Mesothelial cell of epicardium (in vitro differentiated cells): ENCODE data around the gene HOGA1. TPM values are rescaled to one million over a fixed set of nuclear protein-coding genes. Genes with fewer than 3 reads are reported as not detected.
"Not testable (repeated sequence)": the region's sequence is repeated elsewhere in the genome, so short reads cannot be mapped to it uniquely, and the experiment has no call there.

Source experiments
- DNase-seq, 2 experiments: peaks; one replicate each; pipeline ENCODE4 v3.0.0; 2021; ENCODE audit warnings: low spot score in 2 of 2; ENCODE audit not compliant: unreplicated experiment in 2 of 2
- H3K27ac Mint-ChIP-seq: 2 replicates; pipeline ENCODE4 v1.8.0; 2021; ENCODE audit warnings: mixed read lengths
- H3K27me3 Mint-ChIP-seq: 2 replicates; pipeline ENCODE4 v1.8.0; 2021; ENCODE audit warnings: low read depth, mixed read lengths
- H3K36me3 Mint-ChIP-seq: 2 replicates; pipeline ENCODE4 v1.8.0; 2021; ENCODE audit warnings: mixed read lengths
- H3K4me1 Mint-ChIP-seq: 2 replicates; pipeline ENCODE4 v1.8.0; 2021; ENCODE audit warnings: mixed read lengths
- H3K4me3 Mint-ChIP-seq: 2 replicates; pipeline ENCODE4 v1.8.0; 2021; ENCODE audit warnings: mild to moderate bottlenecking, moderate library complexity, mixed read lengths
- H3K9me3 Mint-ChIP-seq: 2 replicates; pipeline ENCODE4 v1.8.0; 2021; ENCODE audit warnings: mixed read lengths
- CTCF ChIP-seq: fragments of 200-600 bp; sonication (generic); IDR thresholded peaks from one replicate; pipeline ENCODE4 v1.5.0; 2021; ENCODE audit warnings: antibody characterized with exemption; ENCODE audit not compliant: unreplicated experiment
- total RNA-seq: library from RNA; stranded (reverse); gene quantifications from 3 replicates; pipeline ENCODE4 v1.2.1, GENCODE V29; 2021

Gene HOGA1
- total RNA-seq, 1 donor from 2014 or later: 0.31 TPM

- DNase-seq: no peak
- Mint-ChIP-seq H3K36me3 (peaks cover 9% of the 10 kb centered on the region), H3K27me3 (no peaks in the 10 kb centered on the region), H3K9me3 (no peaks in the 10 kb centered on the region), H3K4me1 (peaks cover 21% of the 10 kb centered on the region), H3K27ac (no peak overlapping the region), H3K4me3 (peak overlapping the region; percentile 51)
- TF ChIP-seq CTCF: no peak
Measured at GRCh38 chr10:97643441-97643985, 59.3 kb downstream of the HOGA1 start.

GRCh38 chr10:97644936-97645335, 60.7 kb downstream of the HOGA1 start:
- Mint-ChIP-seq H3K4me1 (peaks cover 29% of the 10 kb centered on the region), H3K27ac (no peak overlapping the region), H3K36me3 (peaks cover 9% of the 10 kb centered on the region), H3K27me3 (no peaks in the 10 kb centered on the region), H3K9me3 (no peaks in the 10 kb centered on the region), H3K4me3 (no peak overlapping the region)
- TF ChIP-seq CTCF: no peak
- DNase-seq: no peak

- Mint-ChIP-seq H3K27ac (peak overlapping the region; percentile 39), H3K9me3 (no peaks in the 10 kb centered on the region), H3K4me3 (no peak overlapping the region), H3K36me3 (peaks cover 9% of the 10 kb centered on the region), H3K4me1 (peaks cover 18% of the 10 kb centered on the region), H3K27me3 (no peaks in the 10 kb centered on the region)
- DNase-seq: no peak
- TF ChIP-seq CTCF: no peak
Measured at GRCh38 chr10:97647556-97647955, 63.4 kb downstream of the HOGA1 start.

GRCh38 chr10:97648562-97649404, 64.6 kb downstream of the HOGA1 start:
- Mint-ChIP-seq H3K4me1 (peaks cover 10% of the 10 kb centered on the region), H3K27ac (peak overlapping the region; percentile 71), H3K36me3 (peaks cover 16% of the 10 kb centered on the region), H3K4me3 (no peak overlapping the region), H3K27me3 (no peaks in the 10 kb centered on the region), H3K9me3 (no peaks in the 10 kb centered on the region)
- TF ChIP-seq CTCF: no peak
- DNase-seq: no peak

- H3K4me3 Mint-ChIP-seq, H3K27me3 Mint-ChIP-seq, H3K4me1 Mint-ChIP-seq, H3K9me3 Mint-ChIP-seq, DNase-seq: not testable (repeated sequence)
- Mint-ChIP-seq H3K36me3 (peaks cover 19% of the 10 kb centered on the region), H3K27ac (peak overlapping the region; percentile 71)
Measured at GRCh38 chr10:97649405-97649750, 65.2 kb downstream of the HOGA1 start.

GRCh38 chr10:97650726-97651125, 66.5 kb downstream of the HOGA1 start:
- Mint-ChIP-seq H3K4me3 (no peak overlapping the region), H3K27ac (no peak overlapping the region), H3K9me3 (no peaks in the 10 kb centered on the region), H3K27me3 (no peaks in the 10 kb centered on the region), H3K36me3 (peaks cover 21% of the 10 kb centered on the region), H3K4me1 (peaks cover 10% of the 10 kb centered on the region)
- no peak for TF ChIP-seq CTCF
- no peak for DNase-seq
